Erythroblast (primary cell): ENCODE measurements around the gene KCNH1.

Source experiments
- GATA1 ChIP-seq: IDR thresholded peaks from 2 replicates; pipeline ENCODE4 v1.6.1; 2011; ENCODE audit warnings: low read depth, mild to moderate bottlenecking, control low read depth, low read length, moderate library complexity
- POLR2A ChIP-seq: IDR thresholded peaks from 2 replicates; pipeline ENCODE4 v1.6.1; 2011; ENCODE audit warnings: mild to moderate bottlenecking, low read length

- TF ChIP-seq POLR2A (no peak), GATA1 (no peak)
These were observed 20.4 kb downstream of the KCNH1 start for GRCh38 chr1:211113566-211113965.
